Gastroesophageal sphincter (tissue), 4 donors: ENCODE measurements around the gene UMOD. TPM values are rescaled to one million over a fixed set of nuclear protein-coding genes. Genes with fewer than 3 reads are reported as not detected.

ENCODE experiments used
- ATAC-seq: fragments of 150-250 bp; one replicate; pipeline ENCODE4 v1.9.1; 2016; ENCODE audit warnings: mild to moderate bottlenecking, moderate library complexity
- H3K27ac ChIP-seq, 4 donors: fragments of 200-600 bp; sonication (generic) in 3 of 4; 1 replicate in 3 of 4; 2 replicates in 1 of 4; pipeline ENCODE4 v1.5.1; 2016 to 2019
- H3K27me3 ChIP-seq: fragments of 200-600 bp; sonication (generic); one replicate; pipeline ENCODE4 v1.5.1; 2019
- H3K36me3 ChIP-seq, 2 donors: fragments of 200-600 bp; sonication (generic); one replicate each; pipeline ENCODE4 v1.5.1; 2019; ENCODE audit warnings: control low read depth in 1 of 2
- H3K4me1 ChIP-seq, 3 donors: fragments of 200-600 bp; sonication (generic); 1 replicate in 2 of 3; 2 replicates in 1 of 3; pipeline ENCODE4 v1.5.1; 2016 to 2019; ENCODE audit warnings: control low read depth in 2 of 3
- H3K4me3 ChIP-seq, 2 donors: fragments of 200-600 bp; sonication (generic); one replicate each; pipeline ENCODE4 v1.5.1; 2019; ENCODE audit warnings: mild to moderate bottlenecking in 1 of 2, moderate library complexity in 1 of 2
- H3K9me3 ChIP-seq, 3 donors: fragments of 200-600 bp; sonication (generic); one replicate each; pipeline ENCODE4 v1.5.1; 2017 to 2019; ENCODE audit warnings: control low read depth in 2 of 3
- CTCF ChIP-seq, 4 experiments: fragments of 200-600 bp in 2 of 4; fragments of 450-650 bp in 2 of 4; sonication (generic) in 1 of 4; IDR thresholded peaks; one replicate each; pipeline ENCODE4 v1.5.1; 2017 to 2019; ENCODE audit warnings: antibody characterized with exemption in 4 of 4, mild to moderate bottlenecking in 2 of 4, moderate library complexity in 2 of 4
- EP300 ChIP-seq: sonication (generic); formaldehyde crosslinking; IDR thresholded peaks from one replicate; pipeline ENCODE4 v1.6.1; 2017; ENCODE audit warnings: antibody characterized with exemption, mild to moderate bottlenecking
- POLR2A ChIP-seq, 2 donors: fragments of 450-650 bp; IDR thresholded peaks; one replicate each; pipeline ENCODE4 v1.6.1; 2017; ENCODE audit warnings: antibody characterized with exemption in 2 of 2, mild to moderate bottlenecking in 2 of 2, moderate library complexity in 1 of 2
- POLR2AphosphoS5 ChIP-seq: sonication (generic); formaldehyde crosslinking; IDR thresholded peaks from one replicate; pipeline ENCODE4 v1.6.1; 2017; ENCODE audit warnings: antibody characterized with exemption
- WGBS, 2 donors: methylation state at CpG; one replicate each; pipeline ENCODE4 v1.1.5; 2018; ENCODE audit warnings: low coverage in 1 of 2; 5-methylcytosine and 5-hydroxymethylcytosine counted together
- total RNA-seq, 4 donors: library from RNA; depleted of rRNA; stranded (reverse); fragments of >200 nt; gene quantifications; one replicate each; pipeline ENCODE4 v1.1.0, GENCODE V29; 2016

Gene UMOD
- total RNA-seq, 4 donors from 2014 or later, result not detected

- no peak overlapping the region for H3K27ac ChIP-seq
- no peak overlapping the region for H3K4me3 ChIP-seq
- H3K4me1 ChIP-seq, result peaks cover 4 to 16% (median 5%) of the 10 kb centered on the region in 3 donors
- H3K36me3 ChIP-seq, result no peaks in the 10 kb centered on the region
- no peak for ATAC-seq
- no peaks in the 10 kb centered on the region for H3K27me3 ChIP-seq
- no peak for TF ChIP-seq EP300
- no peak for TF ChIP-seq POLR2AphosphoS5
- no peak for TF ChIP-seq CTCF (IDR thresholded peaks at IDR 0.05)
- TF ChIP-seq POLR2A (IDR thresholded peaks at IDR 0.05), result no peak
- 95 to 98% methylated on average over 6 to 7 of the region's 7 CpGs for WGBS, 2 donors
- H3K9me3 ChIP-seq, result no peaks in the 10 kb centered on the region
Observed at GRCh38 chr16:20396846-20397467, 44.4 kb upstream of the UMOD start.

GRCh38 chr16:20395946-20396345 is 43.4 kb upstream of the UMOD start:
- Histone ChIP-seq H3K4me3 (no peak overlapping the region), H3K4me1 (peaks cover 4 to 16% (median 5%) of the 10 kb centered on the region in 3 donors), H3K9me3 (no peaks in the 10 kb centered on the region), H3K27me3 (no peaks in the 10 kb centered on the region), H3K36me3 (no peaks in the 10 kb centered on the region), H3K27ac (no peak overlapping the region)
- WGBS, 2 donors, result 58 to 86% methylated on average over 2 of the region's 2 CpGs
- ATAC-seq, result no peak
- TF ChIP-seq EP300, result no peak
- no peak for TF ChIP-seq CTCF (IDR thresholded peaks at IDR 0.05)
- TF ChIP-seq POLR2A (IDR thresholded peaks at IDR 0.05), result no peak
- TF ChIP-seq POLR2AphosphoS5, result no peak

- ATAC-seq, result no peak
- peak overlapping the region in 3 of 4 donors; percentile 36 to 46 (median 42) for H3K27ac ChIP-seq
Observed at GRCh38 chr16:20393801-20394577, 41.5 kb upstream of the UMOD start.

GRCh38 chr16:20391045-20391444 is 38.5 kb upstream of the UMOD start:
- ATAC-seq, result no peak
- H3K4me3 ChIP-seq, result no peak overlapping the region
- H3K27ac ChIP-seq, result no peak overlapping the region
- no peaks in the 10 kb centered on the region for H3K36me3 ChIP-seq
- H3K27me3 ChIP-seq, result peaks cover 5% of the 10 kb centered on the region
- WGBS, 2 donors, result 65 to 93% methylated on average over 2 to 5 of the region's 5 CpGs
- H3K9me3 ChIP-seq, result no peaks in the 10 kb centered on the region
- H3K4me1 ChIP-seq, result peaks cover 4 to 20% (median 5%) of the 10 kb centered on the region in 3 donors
- TF ChIP-seq POLR2AphosphoS5 (no peak), EP300 (no peak), CTCF (IDR thresholded peaks at IDR 0.05) (no peak), POLR2A (IDR thresholded peaks at IDR 0.05) (no peak)

More at GRCh38 chr16:20393801-20394577, 41.5 kb upstream of the UMOD start:
- H3K36me3 ChIP-seq, result no peaks in the 10 kb centered on the region
- no peak overlapping the region for H3K4me3 ChIP-seq
- peaks cover 4 to 16% (median 5%) of the 10 kb centered on the region in 3 donors for H3K4me1 ChIP-seq
- no peak for TF ChIP-seq CTCF (IDR thresholded peaks at IDR 0.05)
- TF ChIP-seq EP300, result no peak
- TF ChIP-seq POLR2A (IDR thresholded peaks at IDR 0.05), result no peak
- TF ChIP-seq POLR2AphosphoS5, result peak; percentile 21
- no peaks in the 10 kb centered on the region for H3K27me3 ChIP-seq
- no peaks in the 10 kb centered on the region for H3K9me3 ChIP-seq
- WGBS, 2 donors, result 40 to 41% methylated on average over 2 of the region's 2 CpGs
